Coronary artery (tissue), 2 donors: ENCODE measurements around the gene SPSB1.

ENCODE experiments used
- DNase-seq: peaks from one replicate; pipeline ENCODE4 v3.0.0-alpha.2; 2017; ENCODE audit warnings: low spot score
- H3K27ac ChIP-seq, 2 donors: fragments of 200-600 bp; sonication (generic); one replicate each; pipeline ENCODE4 v1.5.1; 2016 to 2019
- H3K4me3 ChIP-seq: fragments of 200-600 bp; sonication (generic); 2 replicates; pipeline ENCODE4 v1.5.1; 2016; ENCODE audit warnings: mild to moderate bottlenecking, moderate library complexity
- TF ChIP-seq, protein P1 (sequence below): fragments of 200-600 bp; sonication (generic); IDR thresholded peaks from one replicate; pipeline ENCODE4 v1.5.1; 2019; ENCODE audit warnings: antibody characterized with exemption

Gene SPSB1

DNA sequence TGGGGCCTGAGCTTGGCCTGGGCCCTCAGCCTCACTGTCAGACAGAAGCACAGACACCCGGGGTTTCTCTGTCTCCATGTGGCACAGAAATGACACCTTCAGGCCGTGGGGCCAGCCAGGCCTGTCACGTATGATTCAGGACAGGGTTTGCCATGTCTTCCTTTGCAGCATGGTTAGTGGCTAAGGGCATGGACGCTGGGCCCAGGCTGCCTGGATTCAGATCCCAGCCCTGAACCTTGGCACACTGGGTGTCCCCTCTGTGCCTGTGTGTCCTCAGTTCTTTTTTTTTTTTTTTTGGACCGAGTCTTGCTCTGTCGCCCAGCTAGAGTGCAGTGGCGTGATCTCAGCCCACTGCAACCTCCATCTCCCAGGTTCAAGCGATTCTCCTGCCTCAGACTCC, 73.6 kb downstream of the SPSB1 start:
- Histone ChIP-seq H3K4me3 (no peak overlapping the region), H3K27ac (peak overlapping the region in 1 of 2 donors; percentile 43)
- TF ChIP-seq, protein P1, sequence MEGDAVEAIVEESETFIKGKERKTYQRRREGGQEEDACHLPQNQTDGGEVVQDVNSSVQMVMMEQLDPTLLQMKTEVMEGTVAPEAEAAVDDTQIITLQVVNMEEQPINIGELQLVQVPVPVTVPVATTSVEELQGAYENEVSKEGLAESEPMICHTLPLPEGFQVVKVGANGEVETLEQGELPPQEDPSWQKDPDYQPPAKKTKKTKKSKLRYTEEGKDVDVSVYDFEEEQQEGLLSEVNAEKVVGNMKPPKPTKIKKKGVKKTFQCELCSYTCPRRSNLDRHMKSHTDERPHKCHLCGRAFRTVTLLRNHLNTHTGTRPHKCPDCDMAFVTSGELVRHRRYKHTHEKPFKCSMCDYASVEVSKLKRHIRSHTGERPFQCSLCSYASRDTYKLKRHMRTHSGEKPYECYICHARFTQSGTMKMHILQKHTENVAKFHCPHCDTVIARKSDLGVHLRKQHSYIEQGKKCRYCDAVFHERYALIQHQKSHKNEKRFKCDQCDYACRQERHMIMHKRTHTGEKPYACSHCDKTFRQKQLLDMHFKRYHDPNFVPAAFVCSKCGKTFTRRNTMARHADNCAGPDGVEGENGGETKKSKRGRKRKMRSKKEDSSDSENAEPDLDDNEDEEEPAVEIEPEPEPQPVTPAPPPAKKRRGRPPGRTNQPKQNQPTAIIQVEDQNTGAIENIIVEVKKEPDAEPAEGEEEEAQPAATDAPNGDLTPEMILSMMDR: no peak
- no peak for DNase-seq

DNA sequence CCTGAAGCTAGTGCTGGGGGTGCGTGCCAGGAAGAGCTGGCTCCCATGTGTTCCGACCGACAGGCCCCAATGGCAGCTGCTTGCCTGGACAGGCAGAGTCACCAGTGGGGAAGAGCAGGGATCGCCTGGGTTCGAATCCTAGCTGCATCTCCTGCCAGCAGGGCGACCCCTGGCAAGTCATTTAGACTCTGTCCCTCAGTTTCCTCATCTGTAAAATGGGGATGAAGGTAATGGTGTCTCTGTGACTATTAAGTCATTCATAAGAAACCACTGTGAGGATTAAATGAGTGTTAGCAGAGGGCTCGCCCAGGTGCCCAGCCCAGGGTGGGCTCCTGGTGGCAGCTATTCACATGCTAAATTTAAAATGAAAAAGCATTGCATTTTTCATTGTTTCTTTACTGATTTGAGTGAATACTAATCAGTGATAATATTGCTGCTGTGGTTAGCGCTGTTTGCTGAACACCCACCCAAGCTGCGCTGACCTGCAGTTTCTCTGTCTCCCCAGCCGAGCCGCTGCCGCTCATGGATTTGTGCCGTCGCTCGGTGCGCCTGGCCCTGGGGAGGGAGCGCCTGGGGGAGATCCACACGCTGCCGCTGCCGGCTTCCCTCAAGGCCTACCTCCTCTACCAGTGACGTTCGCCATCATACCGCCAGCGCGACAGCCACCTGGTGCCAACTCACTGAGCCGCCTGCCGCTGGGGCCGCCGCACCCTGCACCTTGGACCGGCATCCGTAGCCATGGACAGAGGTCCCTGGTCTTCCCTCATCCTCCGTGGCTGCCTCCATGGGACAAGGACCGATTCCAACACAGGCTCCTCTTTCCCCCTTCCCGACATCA, 74.5 kb downstream of the SPSB1 start:
- no peak for DNase-seq
- TF ChIP-seq, protein P1: no peak
- Histone ChIP-seq H3K4me3 (no peak overlapping the region), H3K27ac (peak overlapping the region in 1 of 2 donors; percentile 43)

DNA sequence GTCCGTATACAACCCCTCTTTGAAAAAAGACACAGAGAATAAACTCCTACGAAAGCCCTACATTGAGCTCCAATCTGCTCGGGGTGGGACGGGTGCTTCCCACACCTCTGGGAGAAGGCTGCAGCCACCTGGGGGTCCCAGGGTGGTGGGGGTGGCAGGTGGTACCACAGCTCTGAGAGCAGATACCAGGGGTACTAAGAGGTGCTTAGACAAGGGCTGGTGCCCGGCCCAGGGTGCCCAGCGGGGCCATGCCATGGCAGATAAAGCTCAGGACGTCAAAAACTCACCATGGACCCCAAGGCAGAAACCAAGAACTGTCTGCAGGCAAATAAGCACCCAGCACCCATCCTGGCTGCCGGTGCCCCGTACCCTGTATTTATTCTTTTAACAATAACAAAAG, 75.1 kb downstream of the SPSB1 start:
- Histone ChIP-seq H3K4me3 (no peak overlapping the region), H3K27ac (no peak overlapping the region)
- no peak for DNase-seq
- TF ChIP-seq, protein P1: no peak

DNA sequence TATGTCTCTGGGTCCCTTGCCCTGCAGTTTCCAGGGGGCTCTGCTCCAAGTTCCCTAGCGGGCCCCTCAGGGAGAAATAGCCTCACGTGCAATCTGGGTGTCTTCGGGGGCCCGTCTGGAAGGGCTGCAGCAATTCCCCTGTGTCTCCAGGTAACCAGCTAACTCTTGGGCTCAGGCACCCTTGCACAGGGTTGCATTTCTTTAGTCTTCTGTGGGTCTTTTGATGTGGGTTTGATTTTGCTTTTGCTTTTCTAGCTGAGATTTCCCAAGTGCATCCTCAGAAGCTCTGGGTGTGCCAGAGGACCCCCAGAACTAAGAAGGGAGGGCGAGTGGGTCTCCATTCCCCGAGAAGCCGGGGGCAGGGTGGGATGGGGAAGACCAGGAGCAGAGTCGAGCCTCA, 75.7 kb downstream of the SPSB1 start:
- peak overlapping the region; percentile 35 to 88 for H3K27ac ChIP-seq
- TF ChIP-seq, protein P1: no peak

DNA sequence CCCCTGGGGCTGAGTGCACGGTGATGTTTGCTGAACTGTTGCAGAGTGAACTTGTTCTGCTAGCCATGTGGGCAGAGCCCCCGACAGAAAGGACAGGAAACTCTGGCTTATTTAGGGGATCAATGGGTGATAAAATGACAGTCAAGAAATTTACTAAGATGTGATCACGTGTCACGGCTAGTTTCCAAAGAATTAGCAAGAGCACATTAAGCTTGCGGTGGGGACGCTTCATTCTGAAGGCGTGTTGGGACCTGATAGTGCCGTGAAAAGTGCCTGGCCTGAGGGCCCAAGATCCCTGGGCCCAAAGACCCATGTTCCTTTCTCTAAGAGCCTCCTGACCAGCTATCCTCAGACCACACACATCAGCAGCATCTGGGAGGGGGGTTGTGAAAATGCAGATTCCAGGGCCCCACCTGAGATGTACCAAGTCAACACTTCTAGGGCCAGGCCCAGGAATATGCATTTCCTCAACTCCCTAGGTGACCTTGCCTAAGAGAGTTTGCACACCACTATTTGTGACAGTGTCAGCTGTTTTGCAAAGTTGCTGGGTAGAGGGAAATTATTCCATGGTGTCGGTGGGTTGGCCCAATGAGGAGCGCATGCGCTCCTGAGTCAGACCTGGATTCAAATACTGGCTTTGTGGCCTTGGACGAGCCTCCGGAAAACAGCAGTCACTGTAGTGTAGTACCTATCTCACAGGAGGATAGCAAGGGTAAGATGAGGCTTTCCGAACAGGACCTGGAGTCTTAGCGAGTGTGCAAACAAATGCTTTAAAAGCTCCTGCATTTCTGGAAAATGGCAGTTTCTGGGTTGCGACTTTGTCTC, 77.5 kb downstream of the SPSB1 start:
- TF ChIP-seq, protein P1: no peak
- DNase-seq: no peak
- Histone ChIP-seq H3K4me3 (no peak overlapping the region), H3K27ac (peak overlapping the region; percentile 88 to 91)

More for the DNA sequence above, 75.7 kb downstream of the SPSB1 start:
- H3K4me3 ChIP-seq: no peak overlapping the region
- DNase-seq: no peak

DNA sequence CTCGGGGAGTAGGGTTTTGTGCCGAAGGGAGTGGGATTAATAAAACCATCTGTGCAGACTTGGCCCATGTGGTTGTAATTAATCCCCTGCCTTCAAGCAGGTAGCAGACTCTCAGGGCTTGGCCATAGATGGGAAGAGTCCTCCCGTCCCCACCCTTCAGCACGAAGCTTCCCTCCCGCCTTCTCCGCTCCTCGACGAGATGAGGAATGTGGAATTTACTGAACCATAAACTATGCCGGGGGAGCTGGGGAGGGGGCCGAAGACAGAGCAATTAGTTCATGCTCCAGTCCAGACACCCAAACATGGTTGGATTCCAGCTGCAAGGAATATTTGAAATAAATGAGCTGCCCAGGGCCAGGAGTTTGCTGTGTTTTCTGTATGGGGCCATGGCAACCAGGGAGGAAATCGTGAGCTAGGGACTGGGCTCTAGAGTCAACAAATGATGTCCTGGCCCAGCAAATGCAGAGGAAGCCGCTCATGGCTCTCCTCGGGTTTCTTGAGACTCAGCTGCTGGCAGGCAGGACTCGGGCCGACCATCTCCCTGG, 78.8 kb downstream of the SPSB1 start:
- peak overlapping the region; percentile 88 to 91 for H3K27ac ChIP-seq
- TF ChIP-seq, protein P1: no peak
- peak; percentile 96 for DNase-seq
- peak overlapping the region; percentile 11 for H3K4me3 ChIP-seq
